ENCODE data around the gene PROX2.

DNA sequence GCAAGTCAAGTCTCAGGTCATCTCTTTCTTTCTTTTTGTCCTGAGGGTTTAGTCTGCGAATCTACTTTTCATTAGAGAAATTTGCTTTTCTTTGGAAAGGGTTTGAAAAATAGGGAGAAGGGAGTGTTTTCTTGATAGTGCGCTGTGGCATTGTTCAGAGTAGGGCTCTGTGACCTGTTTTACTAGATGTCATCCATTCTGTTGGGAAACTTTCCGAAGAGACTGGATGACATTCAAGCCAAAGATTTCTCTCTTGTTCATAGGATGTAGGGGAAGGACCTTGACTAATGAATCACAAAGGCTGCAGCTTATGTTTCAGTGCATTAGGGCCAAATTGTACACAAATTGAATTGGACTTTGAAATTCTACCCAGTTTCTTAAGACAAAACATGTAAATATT lies 20.5 kb upstream of the PROX2 start:
- TF ChIP-seq CTCF (IDR thresholded peaks at IDR 0.05 in 4 of 5, conservative IDR thresholded peaks at IDR 0.05 in 1 of 5) (no peak), POLR2A (IDR thresholded peaks at IDR 0.05) (no peak)
